Gastrocnemius medialis (tissue), 4 donors: ENCODE measurements around the gene PLPP1. TPM values are rescaled to one million over a fixed set of nuclear protein-coding genes. Genes with fewer than 3 reads are reported as not detected.

Source experiments
- ATAC-seq, 2 donors: fragments of 150-250 bp; one replicate each; pipeline ENCODE4 v1.9.1; 2016
- DNase-seq, 2 donors: peaks; one replicate each; pipeline ENCODE4 v3.0.0-alpha.2; 2019
- H3K27ac ChIP-seq, 4 donors: fragments of 200-600 bp; sonication (generic); 1 replicate in 1 of 4; 2 replicates in 3 of 4; pipeline ENCODE4 v1.5.1; 2016 to 2018; ENCODE audit warnings: mild to moderate bottlenecking in 2 of 4, moderate library complexity in 1 of 4
- H3K27me3 ChIP-seq, 3 donors: fragments of 200-600 bp; sonication (generic) in 2 of 3; 1 replicate in 1 of 3; 2 replicates in 2 of 3; pipeline versions ENCODE4 v1.5.1 to v1.6.0; 2016 to 2019; ENCODE audit warnings: mild to moderate bottlenecking in 1 of 3, moderate library complexity in 1 of 3
- H3K36me3 ChIP-seq, 2 donors: fragments of 200-600 bp; sonication (generic) in 1 of 2; one replicate each; pipeline ENCODE4 v1.5.1; 2017 to 2018
- H3K4me1 ChIP-seq, 2 donors: fragments of 200-600 bp; sonication (generic) in 1 of 2; one replicate each; pipeline ENCODE4 v1.5.1; 2016 to 2017; ENCODE audit warnings: mild to moderate bottlenecking in 2 of 2
- H3K4me3 ChIP-seq, 4 donors: fragments of 200-600 bp; sonication (generic) in 3 of 4; 1 replicate in 1 of 4; 2 replicates in 3 of 4; pipeline ENCODE4 v1.5.1; 2016 to 2019; ENCODE audit warnings: mild to moderate bottlenecking in 2 of 4
- H3K9me3 ChIP-seq, 3 donors: fragments of 200-600 bp; sonication (generic) in 2 of 3; 1 replicate in 1 of 3; 2 replicates in 2 of 3; pipeline ENCODE4 v1.5.1; 2016 to 2019
- POLR2A ChIP-seq, 2 donors: fragments of 450-650 bp; IDR thresholded peaks; one replicate each; pipeline ENCODE4 v1.6.1; 2017; ENCODE audit warnings: antibody characterized with exemption in 2 of 2, mild to moderate bottlenecking in 2 of 2, moderate library complexity in 2 of 2
- in situ Hi-C, 4 donors: fragments of 200-750 bp; cut with MboI; loops; one replicate each; pipeline versions ENCODE4 v1.15.0 to v1.8.0; 2017; ENCODE audit warnings: low sequenced_read_pairs in 4 of 4
- intact Hi-C: fragments of 100-400 bp; cut with DNase I; formaldehyde crosslinking; loops from one replicate; pipeline ENCODE4 v1.15.1; 2023; ENCODE audit warnings: low total_unique reads
- total RNA-seq, 4 donors: library from RNA; depleted of rRNA; stranded (reverse); fragments of >200 nt; gene quantifications; one replicate each; pipeline versions ENCODE4 v1.1.0 to v1.2.3, GENCODE V29; 2016
- TF ChIP-seq, protein P1 (sequence below), 5 experiments: fragments of 450-650 bp in 3 of 5; fragments of 200-600 bp in 2 of 5; sonication (generic) in 2 of 5; IDR thresholded peaks in 4 of 5; conservative IDR thresholded peaks in 1 of 5; 1 replicate in 4 of 5; 2 replicates in 1 of 5; pipeline ENCODE4 v1.5.1; 2016 to 2019; ENCODE audit warnings: antibody characterized with exemption in 5 of 5, mild to moderate bottlenecking in 3 of 5, moderate library complexity in 3 of 5

PLPP1 gene
- total RNA-seq, 4 donors from 2014 or later, result 79.8 to 147 (median 91.5) TPM

DNA sequence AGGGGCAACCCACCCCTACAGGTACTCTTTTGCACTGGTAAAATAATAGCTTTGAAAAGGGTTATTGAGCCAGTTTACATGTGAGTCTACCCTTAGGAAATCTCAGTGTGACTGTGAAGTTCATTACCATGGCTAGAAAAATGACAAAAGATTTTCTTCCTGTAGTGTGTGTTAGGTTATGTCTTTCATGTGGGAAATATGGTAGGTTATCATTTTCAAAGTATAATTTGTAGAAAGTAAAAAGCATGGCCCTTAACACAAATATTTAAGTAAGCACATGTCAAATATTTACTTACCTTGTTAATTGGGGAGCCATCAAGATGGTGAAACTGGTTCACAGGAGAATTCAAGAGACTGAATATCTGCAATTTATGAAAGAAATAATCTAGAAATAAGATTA lies 37.3 kb upstream of the PLPP1 start:
- H3K27ac ChIP-seq, result no peak overlapping the region
- H3K4me1 ChIP-seq, result peaks cover 5 to 29% of the 10 kb centered on the region in 2 donors
- H3K4me3 ChIP-seq, result no peak overlapping the region
- no peaks in the 10 kb centered on the region for H3K9me3 ChIP-seq
- DNase-seq (no peak), ATAC-seq (no peak)
- in situ Hi-C loops, result no loop called here
- H3K36me3 ChIP-seq, result no peaks in the 10 kb centered on the region
- H3K27me3 ChIP-seq, result no peaks in the 10 kb centered on the region
- intact Hi-C loops, result no loop called here
- TF ChIP-seq, protein P1, sequence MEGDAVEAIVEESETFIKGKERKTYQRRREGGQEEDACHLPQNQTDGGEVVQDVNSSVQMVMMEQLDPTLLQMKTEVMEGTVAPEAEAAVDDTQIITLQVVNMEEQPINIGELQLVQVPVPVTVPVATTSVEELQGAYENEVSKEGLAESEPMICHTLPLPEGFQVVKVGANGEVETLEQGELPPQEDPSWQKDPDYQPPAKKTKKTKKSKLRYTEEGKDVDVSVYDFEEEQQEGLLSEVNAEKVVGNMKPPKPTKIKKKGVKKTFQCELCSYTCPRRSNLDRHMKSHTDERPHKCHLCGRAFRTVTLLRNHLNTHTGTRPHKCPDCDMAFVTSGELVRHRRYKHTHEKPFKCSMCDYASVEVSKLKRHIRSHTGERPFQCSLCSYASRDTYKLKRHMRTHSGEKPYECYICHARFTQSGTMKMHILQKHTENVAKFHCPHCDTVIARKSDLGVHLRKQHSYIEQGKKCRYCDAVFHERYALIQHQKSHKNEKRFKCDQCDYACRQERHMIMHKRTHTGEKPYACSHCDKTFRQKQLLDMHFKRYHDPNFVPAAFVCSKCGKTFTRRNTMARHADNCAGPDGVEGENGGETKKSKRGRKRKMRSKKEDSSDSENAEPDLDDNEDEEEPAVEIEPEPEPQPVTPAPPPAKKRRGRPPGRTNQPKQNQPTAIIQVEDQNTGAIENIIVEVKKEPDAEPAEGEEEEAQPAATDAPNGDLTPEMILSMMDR (IDR thresholded peaks at IDR 0.05 in 4 of 5, conservative IDR thresholded peaks at IDR 0.05 in 1 of 5), result no peak
- TF ChIP-seq POLR2A (IDR thresholded peaks at IDR 0.05), result no peak

GRCh38 chr5:55570570-55570969 lies 35.8 kb upstream of the PLPP1 start:
- ATAC-seq, result no peak
- Histone ChIP-seq H3K27ac (peak overlapping the region in 1 of 4 donors; percentile 33), H3K36me3 (no peaks in the 10 kb centered on the region), H3K9me3 (no peaks in the 10 kb centered on the region), H3K27me3 (no peaks in the 10 kb centered on the region), H3K4me3 (no peak overlapping the region), H3K4me1 (peaks cover 0 to 15% of the 10 kb centered on the region in 2 donors)
- DNase-seq, result no peak
- TF ChIP-seq, protein P1 (IDR thresholded peaks at IDR 0.05 in 4 of 5, conservative IDR thresholded peaks at IDR 0.05 in 1 of 5), result no peak
- TF ChIP-seq POLR2A (IDR thresholded peaks at IDR 0.05), result no peak
- in situ Hi-C loops, result no loop called here
- intact Hi-C loops, result no loop called here

GRCh38 chr5:55570026-55570425 lies 35.3 kb upstream of the PLPP1 start:
- H3K4me1 ChIP-seq, result peaks cover 0 to 15% of the 10 kb centered on the region in 2 donors
- no peak for DNase-seq
- intact Hi-C loops (no loop called here), in situ Hi-C loops (no loop called here)
- peak in 1 of 2 donors; percentile 62 for ATAC-seq
- H3K36me3 ChIP-seq, result no peaks in the 10 kb centered on the region
- H3K27me3 ChIP-seq, result no peaks in the 10 kb centered on the region
- peak overlapping the region in 2 of 4 donors; percentile 33 to 70 for H3K27ac ChIP-seq
- no peaks in the 10 kb centered on the region for H3K9me3 ChIP-seq
- H3K4me3 ChIP-seq, result no peak overlapping the region
- TF ChIP-seq, protein P1 (IDR thresholded peaks at IDR 0.05 in 4 of 5, conservative IDR thresholded peaks at IDR 0.05 in 1 of 5), result no peak
- TF ChIP-seq POLR2A (IDR thresholded peaks at IDR 0.05), result no peak

- in situ Hi-C loops (no loop called here), intact Hi-C loops (no loop called here)
- Histone ChIP-seq H3K9me3 (no peaks in the 10 kb centered on the region), H3K4me1 (peaks cover 0 to 15% of the 10 kb centered on the region in 2 donors), H3K27ac (peak overlapping the region in 2 of 4 donors; percentile 62 to 70), H3K27me3 (no peaks in the 10 kb centered on the region), H3K4me3 (peak overlapping the region in 2 of 4 donors; percentile 18 to 24), H3K36me3 (no peaks in the 10 kb centered on the region)
- no peak for TF ChIP-seq POLR2A (IDR thresholded peaks at IDR 0.05)
- TF ChIP-seq, protein P1 (IDR thresholded peaks at IDR 0.05 in 4 of 5, conservative IDR thresholded peaks at IDR 0.05 in 1 of 5), result no peak
- ATAC-seq (peak; percentile 71 to 74), DNase-seq (no peak)
Measured at GRCh38 chr5:55569513-55569865, 34.7 kb upstream of the PLPP1 start.
